Testis (tissue), 2 donors: ENCODE results near the gene EMC9.

Experiments used
- POLR2A ChIP-seq: fragments of 450-650 bp; IDR thresholded peaks from one replicate; pipeline ENCODE4 v1.6.1; 2017; ENCODE audit warnings: antibody characterized with exemption, mild to moderate bottlenecking, moderate library complexity
- TF ChIP-seq, protein P1 (sequence below), 3 experiments: fragments of 450-650 bp in 2 of 3; fragments of 200-600 bp in 1 of 3; sonication (generic) in 1 of 3; IDR thresholded peaks; one replicate each; pipeline ENCODE4 v1.5.1; 2016 to 2019; ENCODE audit warnings: antibody characterized with exemption in 3 of 3, mild to moderate bottlenecking in 2 of 3, moderate library complexity in 1 of 3

DNA sequence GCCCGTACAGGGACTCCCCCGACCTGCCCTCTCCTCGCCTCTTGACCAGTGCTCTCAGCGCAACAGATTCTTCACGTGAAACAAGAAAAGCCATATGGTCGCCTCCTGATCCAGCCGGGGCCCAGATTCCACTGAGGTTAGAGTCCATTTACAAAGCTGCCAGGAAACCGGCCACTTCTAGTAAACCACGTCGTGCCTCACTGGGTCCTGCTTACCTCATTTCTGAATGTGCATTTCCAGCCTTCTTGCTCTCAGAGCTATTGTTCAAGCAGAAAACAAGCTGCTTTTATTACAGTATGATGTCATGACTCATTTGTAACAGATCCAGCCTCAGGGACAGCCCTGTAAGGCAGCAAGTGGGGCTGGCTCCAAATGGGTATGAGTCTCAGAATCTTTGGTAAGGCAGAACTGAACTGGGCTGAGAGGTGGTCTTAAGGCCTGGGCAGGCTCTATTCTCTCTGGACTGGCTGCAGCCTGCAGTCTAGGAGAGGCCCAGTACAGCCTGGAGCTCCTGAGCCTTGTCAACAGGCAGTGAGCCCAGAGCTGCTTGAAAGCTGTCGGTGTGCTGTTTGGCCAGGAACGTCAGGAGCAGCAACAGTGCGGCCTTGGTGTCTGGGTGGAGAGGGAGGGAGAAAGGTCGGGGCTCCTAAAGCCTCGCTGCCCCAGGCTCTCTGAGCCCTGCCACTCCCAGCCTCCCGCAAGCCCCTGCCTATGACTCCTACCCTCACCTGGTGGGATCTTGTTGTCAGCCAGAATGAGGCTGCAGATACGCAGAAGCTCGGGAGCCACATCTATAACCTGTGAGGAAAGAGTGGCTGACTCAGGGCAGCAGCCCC is 38.8 kb upstream of the EMC9 start:
- TF ChIP-seq, protein P1, sequence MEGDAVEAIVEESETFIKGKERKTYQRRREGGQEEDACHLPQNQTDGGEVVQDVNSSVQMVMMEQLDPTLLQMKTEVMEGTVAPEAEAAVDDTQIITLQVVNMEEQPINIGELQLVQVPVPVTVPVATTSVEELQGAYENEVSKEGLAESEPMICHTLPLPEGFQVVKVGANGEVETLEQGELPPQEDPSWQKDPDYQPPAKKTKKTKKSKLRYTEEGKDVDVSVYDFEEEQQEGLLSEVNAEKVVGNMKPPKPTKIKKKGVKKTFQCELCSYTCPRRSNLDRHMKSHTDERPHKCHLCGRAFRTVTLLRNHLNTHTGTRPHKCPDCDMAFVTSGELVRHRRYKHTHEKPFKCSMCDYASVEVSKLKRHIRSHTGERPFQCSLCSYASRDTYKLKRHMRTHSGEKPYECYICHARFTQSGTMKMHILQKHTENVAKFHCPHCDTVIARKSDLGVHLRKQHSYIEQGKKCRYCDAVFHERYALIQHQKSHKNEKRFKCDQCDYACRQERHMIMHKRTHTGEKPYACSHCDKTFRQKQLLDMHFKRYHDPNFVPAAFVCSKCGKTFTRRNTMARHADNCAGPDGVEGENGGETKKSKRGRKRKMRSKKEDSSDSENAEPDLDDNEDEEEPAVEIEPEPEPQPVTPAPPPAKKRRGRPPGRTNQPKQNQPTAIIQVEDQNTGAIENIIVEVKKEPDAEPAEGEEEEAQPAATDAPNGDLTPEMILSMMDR (IDR thresholded peaks at IDR 0.05), result no peak
- TF ChIP-seq POLR2A, result no peak
